G401.6 (cell line): ENCODE data around the gene RPRM.
"Not testable (repeated sequence)": the region's sequence is repeated elsewhere in the genome, so short reads cannot be mapped to it uniquely, and the experiment has no call there.

Experiments
- FAIRE-seq: peaks from 2 replicates; lab custom pipeline; 2012; peaks lifted over from hg19 to GRCh38; lab: Jason Lieb, UNC

Gene RPRM

DNA sequence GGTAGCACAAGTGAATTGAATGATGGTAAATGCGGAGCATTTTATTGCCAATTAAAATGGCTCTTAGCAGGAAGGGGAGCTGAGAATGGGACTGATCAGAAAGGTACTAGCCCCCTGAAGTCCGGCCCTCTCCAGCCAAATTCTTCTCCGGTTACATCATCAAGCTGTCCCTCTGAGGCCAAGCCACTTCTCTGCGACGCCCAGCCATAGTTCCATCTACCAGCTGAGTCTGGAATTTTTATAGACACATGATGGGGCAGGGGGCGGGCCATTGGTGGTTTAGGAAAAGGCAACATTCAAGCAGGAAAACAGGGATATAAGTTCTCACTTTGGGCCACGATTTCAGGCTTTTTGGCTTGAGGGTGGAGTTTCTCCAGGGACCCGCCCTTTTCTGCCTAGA, 22.7 kb downstream of the RPRM start:
- FAIRE-seq: peak; percentile 100

DNA sequence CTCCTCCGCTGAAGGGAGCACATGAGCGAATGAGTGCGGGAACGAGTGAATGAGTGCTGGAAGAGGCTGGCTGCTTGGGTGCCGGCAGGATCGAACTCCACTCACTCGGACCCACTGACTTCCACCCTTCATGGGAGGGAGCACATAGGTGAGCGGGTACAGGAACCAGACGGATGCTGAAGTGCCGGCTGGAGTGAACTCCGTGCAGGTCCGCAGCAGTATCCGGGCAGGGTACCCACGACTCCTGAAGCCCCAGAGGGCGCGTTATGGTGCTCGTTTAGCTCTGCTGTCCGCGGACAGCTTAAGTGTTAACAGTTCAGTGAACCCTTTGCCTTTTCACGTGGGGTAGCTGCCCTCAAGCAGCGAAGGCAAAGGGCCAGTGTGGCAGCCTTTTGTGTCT, 23.2 kb downstream of the RPRM start:
- FAIRE-seq: no peak

DNA sequence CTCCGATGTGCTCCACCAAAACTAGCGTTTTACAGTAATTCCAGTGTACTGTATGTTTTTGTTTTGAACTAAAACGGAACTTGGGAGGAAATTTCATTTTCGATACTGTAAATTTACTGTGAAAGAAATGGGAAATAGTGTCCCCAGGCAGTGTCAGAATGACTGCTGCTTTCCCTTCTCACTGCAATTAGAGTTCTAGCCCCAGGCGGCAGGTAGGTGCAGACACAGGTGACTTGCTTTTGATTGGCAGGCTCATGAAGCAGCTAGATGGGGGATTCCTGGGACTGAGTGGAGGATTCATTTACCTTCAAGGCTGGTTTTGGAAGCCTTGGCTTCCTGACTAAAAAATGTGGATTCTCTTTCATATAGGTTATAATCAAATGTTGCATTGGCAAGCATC, 27.0 kb downstream of the RPRM start:
- no peak for FAIRE-seq

DNA sequence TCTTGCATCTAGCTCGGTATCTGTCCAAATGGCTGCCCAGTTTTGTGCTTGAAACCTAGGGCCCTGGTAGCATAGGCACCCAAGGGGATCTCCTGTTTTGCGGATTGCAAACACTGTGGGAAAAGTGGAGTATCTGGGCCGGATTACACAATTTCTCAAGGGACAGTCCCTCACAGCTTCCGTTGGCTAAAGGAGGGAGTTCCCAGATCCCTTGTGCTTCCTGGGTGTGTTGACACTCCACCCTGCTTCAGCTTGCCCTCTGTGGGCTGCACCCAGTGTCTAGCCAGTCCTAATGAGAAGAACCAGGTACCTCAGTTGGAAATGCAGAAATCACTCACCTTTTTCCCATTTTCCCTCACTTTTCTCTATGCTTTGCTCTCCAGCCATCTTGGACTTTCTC, 35.5 kb downstream of the RPRM start:
- FAIRE-seq: no peak

DNA sequence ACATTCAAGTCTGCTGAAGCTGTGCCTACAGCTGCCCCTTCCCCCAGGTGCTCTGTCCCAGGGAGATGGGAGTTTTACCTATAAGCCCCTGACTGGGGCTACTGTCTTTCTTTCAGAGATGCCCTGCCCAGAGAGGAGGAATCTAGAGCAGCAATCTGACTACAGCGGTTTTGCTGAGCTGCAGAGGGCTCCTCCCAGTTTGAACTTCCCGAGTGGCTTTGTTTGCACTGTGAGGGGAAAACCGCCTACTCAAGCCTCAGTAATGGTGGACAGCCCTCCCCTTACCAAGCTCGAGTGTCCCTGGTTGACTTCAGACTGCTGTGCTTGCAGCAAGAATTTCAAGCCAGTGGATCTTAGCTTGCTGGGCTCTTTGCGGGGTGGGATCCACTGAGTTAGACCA, 35.9 kb downstream of the RPRM start:
- FAIRE-seq: not testable (repeated sequence)

DNA sequence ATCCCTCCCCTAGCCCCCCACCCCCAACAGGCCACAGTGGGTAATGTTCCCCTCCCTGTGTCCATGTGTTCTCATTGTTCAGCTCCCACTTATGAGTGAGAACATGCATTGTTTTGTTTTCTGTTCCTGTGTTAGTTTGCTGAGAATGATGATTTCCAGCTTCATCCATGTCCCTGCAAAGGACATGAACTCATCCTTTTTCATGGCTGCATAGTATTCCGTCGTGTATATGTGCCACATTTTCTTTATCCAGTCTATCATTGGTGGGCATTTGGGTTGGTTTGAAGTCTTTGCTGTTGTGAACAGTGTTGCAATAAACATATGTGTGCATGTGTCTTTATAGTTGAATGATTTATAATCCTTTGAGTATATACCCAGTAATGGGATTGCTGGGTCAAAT, 38.5 kb downstream of the RPRM start:
- FAIRE-seq: not testable (repeated sequence)

DNA sequence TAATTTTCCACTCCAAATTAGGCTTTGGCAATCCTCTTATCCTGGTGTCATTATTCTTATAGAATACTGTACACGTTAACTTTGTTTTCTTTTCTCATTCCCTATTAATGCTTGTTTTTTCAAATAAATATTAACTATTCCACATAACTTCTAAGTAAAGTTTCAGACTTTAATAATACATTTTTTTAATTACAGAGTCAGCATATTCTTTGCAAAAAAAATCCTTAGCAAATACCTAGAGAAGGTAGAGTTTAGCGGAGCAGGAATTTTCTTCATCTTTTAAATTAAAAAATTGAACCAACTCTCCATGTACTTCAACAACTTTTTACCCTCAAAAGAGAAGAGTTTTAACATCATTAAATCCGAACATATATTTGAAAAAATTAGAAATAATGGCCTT, 45.2 kb downstream of the RPRM start:
- peak; percentile 65 for FAIRE-seq

DNA sequence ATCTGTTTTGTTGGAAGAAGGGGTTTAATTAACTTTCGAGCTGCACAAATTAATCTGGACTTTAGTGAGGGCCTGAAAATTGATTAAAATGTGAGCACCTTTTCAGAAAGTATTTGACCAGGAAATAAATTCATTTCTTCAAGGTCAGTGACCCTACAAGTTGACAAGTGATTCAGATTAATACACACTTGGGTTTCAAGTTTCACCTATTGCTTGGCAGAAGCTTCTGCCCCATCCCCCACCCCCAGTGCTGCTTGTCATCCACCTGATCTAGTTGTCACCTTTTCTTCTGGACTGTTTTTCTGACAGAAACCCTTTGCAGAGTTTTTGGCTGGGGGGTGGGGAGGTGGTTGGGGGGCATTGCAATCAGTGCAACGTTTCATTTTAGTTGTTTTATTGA, 46.2 kb downstream of the RPRM start:
- FAIRE-seq: no peak

DNA sequence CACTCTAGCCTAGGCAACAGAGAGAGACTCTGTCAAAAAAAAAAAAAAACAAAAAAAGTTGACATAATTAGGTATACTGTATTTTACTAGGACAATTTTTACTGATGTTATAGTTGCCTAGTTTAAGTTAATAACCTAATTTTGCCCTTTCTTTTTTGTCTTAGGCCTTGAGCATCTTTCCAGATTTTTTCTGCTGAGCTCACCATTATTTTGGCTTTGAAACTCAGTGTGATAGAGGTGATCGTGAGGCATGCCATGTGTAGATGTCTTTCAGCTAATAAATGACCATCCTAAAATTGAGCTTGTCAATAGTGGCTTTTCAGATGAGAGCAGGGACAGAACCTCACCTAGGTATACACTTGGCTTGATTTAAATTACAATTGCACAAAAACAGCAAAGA, 47.4 kb downstream of the RPRM start:
- FAIRE-seq: no peak
